Activated T-helper 1 cell treated with anti-CD3 and anti-CD28 coated beads, Interleukin-12 subunit alpha, Interleukin-12 subunit beta, Interleukin-2, Interleukin-4 antibody, amounts not matched to agents 30 ng/mL and 10 ng/mL and 1 ng/mL, durations not matched to agents 14 hours and 24 hours and 36 hours (primary cell): ENCODE data around the gene NR2C2AP. TPM values are rescaled to one million over a fixed set of nuclear protein-coding genes. Genes with fewer than 3 reads are reported as not detected.

Source experiments
- DNase-seq: peaks from one replicate; pipeline ENCODE4 v3.0.0; 2021; ENCODE audit warnings: low spot score
- H3K27ac Mint-ChIP-seq: one replicate; pipeline ENCODE4 v1.8.0; 2021; ENCODE audit warnings: mild to moderate bottlenecking, mixed read lengths
- H3K27me3 Mint-ChIP-seq: one replicate; pipeline ENCODE4 v1.8.0; 2022; ENCODE audit warnings: mild to moderate bottlenecking, moderate library complexity, mixed read lengths; ENCODE audit not compliant: insufficient read depth
- H3K36me3 Mint-ChIP-seq: one replicate; pipeline ENCODE4 v1.8.0; 2021; ENCODE audit warnings: low read depth, mixed read lengths
- H3K4me1 Mint-ChIP-seq: one replicate; pipeline ENCODE4 v1.8.0; 2021; ENCODE audit warnings: low read depth, mixed read lengths
- H3K4me3 Mint-ChIP-seq: one replicate; pipeline ENCODE4 v1.8.0; 2021; ENCODE audit warnings: mild to moderate bottlenecking, moderate library complexity, mixed read lengths
- H3K9me3 Mint-ChIP-seq: one replicate; pipeline ENCODE4 v1.8.0; 2021; ENCODE audit warnings: mixed read lengths
- intact Hi-C: fragments of 100-400 bp; cut with micrococcal nuclease; formaldehyde crosslinking; loops from one replicate; pipeline ENCODE4 v1.15.1; 2024
- total RNA-seq: library from RNA; stranded (reverse); gene quantifications from 2 replicates; pipeline ENCODE4 v1.2.3, GENCODE V29; 2022

NR2C2AP gene
- total RNA-seq, 1 donor from 2014 or later: 52.0 TPM

DNA sequence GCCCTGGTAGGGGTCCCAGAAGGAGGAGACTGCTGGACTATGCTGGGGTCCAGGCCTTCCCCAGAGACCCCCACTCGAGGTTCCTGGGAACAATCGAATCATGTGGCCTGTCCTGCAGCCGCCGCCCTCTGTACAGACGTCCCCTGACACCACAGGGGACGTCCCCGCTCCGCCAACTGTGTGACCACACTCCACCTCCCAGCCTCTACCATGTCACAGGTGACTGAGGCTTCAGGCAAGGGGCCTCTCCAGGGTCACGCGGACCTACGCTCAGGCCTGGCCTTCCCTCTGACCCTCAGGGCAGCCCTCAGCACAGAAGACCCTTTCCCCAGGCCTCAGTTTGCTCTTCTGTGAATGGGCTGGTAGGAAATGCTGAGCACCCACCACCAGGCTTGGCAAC lies 51.8 kb downstream of the NR2C2AP start:
- H3K4me1 Mint-ChIP-seq: no peaks in the 10 kb centered on the region
- H3K27ac Mint-ChIP-seq: no peak overlapping the region
- peaks cover 4% of the 10 kb centered on the region for H3K36me3 Mint-ChIP-seq
- H3K27me3 Mint-ChIP-seq: no peaks in the 10 kb centered on the region
- intact Hi-C loops: no loop called here
- H3K4me3 Mint-ChIP-seq: no peak overlapping the region
- no peak for DNase-seq
- no peaks in the 10 kb centered on the region for H3K9me3 Mint-ChIP-seq

Other genes with a start within 250 kb of the NR2C2AP start
- gene SUGP2, start 169.9 kb downstream of the NR2C2AP start, total RNA-seq: 114 and 128 TPM in 2 replicates
- 54.9 and 56.5 TPM in 2 replicates for gene ARMC6, start 169.8 kb downstream of the NR2C2AP start, total RNA-seq
- gene SLC25A42, start 139.4 kb downstream of the NR2C2AP start, total RNA-seq: 7.8 and 10.8 TPM in 2 replicates
- 46.0 and 48.9 TPM in 2 replicates for gene TMEM161A, start 64.9 kb downstream of the NR2C2AP start, total RNA-seq
- 1.7 and 2.2 TPM in 2 replicates for gene MEF2B, start 33.2 kb downstream of the NR2C2AP start, total RNA-seq
- gene BORCS8, start 11.3 kb downstream of the NR2C2AP start, total RNA-seq: 37.8 and 38.6 TPM in 2 replicates
- 101 and 103 TPM in 2 replicates for gene RFXANK, start 11.2 kb downstream of the NR2C2AP start, total RNA-seq
- 0.20 TPM in 1 of 2 replicates, not detected in the other for gene NCAN, start 8.5 kb upstream of the NR2C2AP start, total RNA-seq
- not detected in 2 replicates for gene TM6SF2, start 69.9 kb upstream of the NR2C2AP start, total RNA-seq
- 76.3 and 79.8 TPM in 2 replicates for gene SUGP1, start 117.1 kb upstream of the NR2C2AP start, total RNA-seq
- gene MAU2, start 117.4 kb upstream of the NR2C2AP start, total RNA-seq: 71.4 and 73.4 TPM in 2 replicates
- gene GATAD2A, start 202.3 kb upstream of the NR2C2AP start, total RNA-seq: 139 and 142 TPM in 2 replicates